Stimulated activated CD4-positive, alpha-beta T cell treated with anti-CD3 and anti-CD28 coated beads, Interleukin-12 subunit alpha, Interleukin-12 subunit beta, amount 100 ng/mL, for 48 hours (primary cell): ENCODE results near the gene MOB3B.
"Not testable (repeated sequence)": the region's sequence is repeated elsewhere in the genome, so short reads cannot be mapped to it uniquely, and the experiment has no call there.

Source experiments
- DNase-seq, 3 donors: peaks; one replicate each; pipeline ENCODE4 v3.0.0-alpha.2; 2020; ENCODE audit warnings: low read depth in 2 of 3, low spot score in 1 of 3

MOB3B gene

GRCh38 chr9:27482709-27483108 is 46.9 kb downstream of the MOB3B start:
- DNase-seq = no peak

- DNase-seq = no peak
These were observed 51.3 kb downstream of the MOB3B start for GRCh38 chr9:27478322-27478721.

- DNase-seq = no peak
These were observed 52.6 kb downstream of the MOB3B start for GRCh38 chr9:27476870-27477515.

- DNase-seq = no peak
These were observed 54.5 kb downstream of the MOB3B start for GRCh38 chr9:27475057-27475595.

GRCh38 chr9:27474305-27474704 is 55.3 kb downstream of the MOB3B start:
- DNase-seq = no peak

- no peak for DNase-seq
These were observed 56.5 kb downstream of the MOB3B start for GRCh38 chr9:27473111-27473529.

- no peak for DNase-seq
These were observed 57.4 kb downstream of the MOB3B start for GRCh38 chr9:27472195-27472594.

- DNase-seq = no peak
These were observed 57.8 kb downstream of the MOB3B start for GRCh38 chr9:27471789-27472188.

- no peak for DNase-seq
These were observed 58.2 kb downstream of the MOB3B start for GRCh38 chr9:27471366-27471765.

- no peak for DNase-seq
These were observed 59.2 kb downstream of the MOB3B start for GRCh38 chr9:27470291-27470856.

- no peak for DNase-seq
These were observed 60.1 kb downstream of the MOB3B start for GRCh38 chr9:27469550-27469949.

- DNase-seq = no peak
These were observed 61.0 kb downstream of the MOB3B start for GRCh38 chr9:27468462-27469110.

- DNase-seq = no peak
These were observed 61.6 kb downstream of the MOB3B start for GRCh38 chr9:27468000-27468399.

GRCh38 chr9:27467486-27467885 is 62.1 kb downstream of the MOB3B start:
- no peak for DNase-seq

GRCh38 chr9:27466516-27466915 is 63.1 kb downstream of the MOB3B start:
- not testable (repeated sequence) for DNase-seq

- not testable (repeated sequence) for DNase-seq
These were observed 64.7 kb downstream of the MOB3B start for GRCh38 chr9:27464950-27465349.

GRCh38 chr9:27462846-27463245 is 66.8 kb downstream of the MOB3B start:
- DNase-seq = no peak

- DNase-seq = no peak
These were observed 67.2 kb downstream of the MOB3B start for GRCh38 chr9:27462434-27462833.

- no peak for DNase-seq
These were observed 69.2 kb downstream of the MOB3B start for GRCh38 chr9:27460226-27461023.

- no peak for DNase-seq
These were observed 72.2 kb downstream of the MOB3B start for GRCh38 chr9:27457445-27457844.

GRCh38 chr9:27453860-27454553 is 75.6 kb downstream of the MOB3B start:
- no peak for DNase-seq
